ENCODE data around the gene ZDHHC24.
A peak's percentile ranks its signal among the peaks of the same experiment; 100 is the strongest.

The ZDHHC24 gene

GRCh38 chr11:66559866-66560676 lies 14.2 kb upstream of the ZDHHC24 start:
- Mint-ChIP-seq H3K27ac (no peak overlapping the region), H3K4me3 (no peak overlapping the region), H3K36me3 (ENCODE audit: low read depth) (no peaks in the 10 kb centered on the region), H3K9me3 (no peaks in the 10 kb centered on the region), H3K4me1 (ENCODE audit: low read depth) (peaks cover 6% of the 10 kb centered on the region), H3K27me3 (peaks cover 19% of the 10 kb centered on the region)
- no peak for DNase-seq

GRCh38 chr11:66559142-66559865 lies 13.5 kb upstream of the ZDHHC24 start:
- Mint-ChIP-seq H3K27ac (no peak overlapping the region), H3K4me3 (no peak overlapping the region), H3K9me3 (no peaks in the 10 kb centered on the region), H3K36me3 (ENCODE audit: low read depth) (no peaks in the 10 kb centered on the region), H3K27me3 (peaks cover 19% of the 10 kb centered on the region), H3K4me1 (ENCODE audit: low read depth) (peaks cover 6% of the 10 kb centered on the region)
- peak; percentile 63 for DNase-seq

GRCh38 chr11:66557733-66558326 lies 12.0 kb upstream of the ZDHHC24 start:
- peaks cover 6% of the 10 kb centered on the region for H3K4me1 Mint-ChIP-seq (ENCODE audit: low read depth)
- H3K27me3 Mint-ChIP-seq, result peaks cover 19% of the 10 kb centered on the region
- no peaks in the 10 kb centered on the region for H3K9me3 Mint-ChIP-seq
- DNase-seq, result no peak
- no peaks in the 10 kb centered on the region for H3K36me3 Mint-ChIP-seq (ENCODE audit: low read depth)
- no peak overlapping the region for H3K4me3 Mint-ChIP-seq
- no peak overlapping the region for H3K27ac Mint-ChIP-seq

- Mint-ChIP-seq H3K9me3 (no peaks in the 10 kb centered on the region), H3K4me1 (ENCODE audit: low read depth) (peaks cover 6% of the 10 kb centered on the region), H3K36me3 (ENCODE audit: low read depth) (no peaks in the 10 kb centered on the region), H3K27ac (no peak overlapping the region), H3K4me3 (no peak overlapping the region), H3K27me3 (peaks cover 19% of the 10 kb centered on the region)
- no peak for DNase-seq
These were observed 10.2 kb upstream of the ZDHHC24 start for GRCh38 chr11:66556086-66556485.

- no peak for DNase-seq
- Mint-ChIP-seq H3K27me3 (peaks cover 19% of the 10 kb centered on the region), H3K27ac (no peak overlapping the region), H3K4me1 (ENCODE audit: low read depth) (peaks cover 6% of the 10 kb centered on the region), H3K36me3 (ENCODE audit: low read depth) (no peaks in the 10 kb centered on the region), H3K9me3 (no peaks in the 10 kb centered on the region), H3K4me3 (no peak overlapping the region)
These were observed 9.6 kb upstream of the ZDHHC24 start for GRCh38 chr11:66555416-66555815.

GRCh38 chr11:66554602-66555001 lies 8.8 kb upstream of the ZDHHC24 start:
- Mint-ChIP-seq H3K27ac (no peak overlapping the region), H3K4me1 (ENCODE audit: low read depth) (peaks cover 6% of the 10 kb centered on the region), H3K36me3 (ENCODE audit: low read depth) (no peaks in the 10 kb centered on the region), H3K9me3 (no peaks in the 10 kb centered on the region), H3K4me3 (no peak overlapping the region), H3K27me3 (peaks cover 19% of the 10 kb centered on the region)
- no peak for DNase-seq

- no peak overlapping the region for H3K4me3 Mint-ChIP-seq
- no peaks in the 10 kb centered on the region for H3K9me3 Mint-ChIP-seq
- no peak overlapping the region for H3K27ac Mint-ChIP-seq
- peaks cover 6% of the 10 kb centered on the region for H3K4me1 Mint-ChIP-seq (ENCODE audit: low read depth)
- DNase-seq, result no peak
- H3K36me3 Mint-ChIP-seq (ENCODE audit: low read depth), result no peaks in the 10 kb centered on the region
- H3K27me3 Mint-ChIP-seq, result no peaks in the 10 kb centered on the region
These were observed 5.0 kb upstream of the ZDHHC24 start for GRCh38 chr11:66550887-66551286.

- H3K27me3 Mint-ChIP-seq, result no peaks in the 10 kb centered on the region
- no peak for DNase-seq
- H3K4me3 Mint-ChIP-seq, result no peak overlapping the region
- H3K36me3 Mint-ChIP-seq (ENCODE audit: low read depth), result peaks cover 4% of the 10 kb centered on the region
- H3K4me1 Mint-ChIP-seq (ENCODE audit: low read depth), result peaks cover 10% of the 10 kb centered on the region
- H3K9me3 Mint-ChIP-seq, result no peaks in the 10 kb centered on the region
- H3K27ac Mint-ChIP-seq, result no peak overlapping the region
These were observed 3.8 kb upstream of the ZDHHC24 start for GRCh38 chr11:66549696-66550095.

- Mint-ChIP-seq H3K4me3 (no peak overlapping the region), H3K4me1 (ENCODE audit: low read depth) (peaks cover 15% of the 10 kb centered on the region), H3K9me3 (no peaks in the 10 kb centered on the region), H3K36me3 (ENCODE audit: low read depth) (peaks cover 4% of the 10 kb centered on the region), H3K27ac (no peak overlapping the region), H3K27me3 (no peaks in the 10 kb centered on the region)
- DNase-seq, result no peak
These were observed 3.2 kb upstream of the ZDHHC24 start for GRCh38 chr11:66548774-66549630.

GRCh38 chr11:66548041-66548440 lies 2.2 kb upstream of the ZDHHC24 start:
- no peak for DNase-seq
- Mint-ChIP-seq H3K27ac (no peak overlapping the region), H3K4me3 (no peak overlapping the region), H3K27me3 (no peaks in the 10 kb centered on the region), H3K36me3 (ENCODE audit: low read depth) (peaks cover 9% of the 10 kb centered on the region), H3K9me3 (no peaks in the 10 kb centered on the region), H3K4me1 (ENCODE audit: low read depth) (peaks cover 24% of the 10 kb centered on the region)

- Mint-ChIP-seq H3K36me3 (ENCODE audit: low read depth) (peaks cover 12% of the 10 kb centered on the region), H3K27ac (no peak overlapping the region), H3K9me3 (no peaks in the 10 kb centered on the region), H3K27me3 (no peaks in the 10 kb centered on the region), H3K4me3 (no peak overlapping the region), H3K4me1 (ENCODE audit: low read depth) (peaks cover 27% of the 10 kb centered on the region)
- DNase-seq, result no peak
These were observed 1.8 kb upstream of the ZDHHC24 start for GRCh38 chr11:66547662-66548009.

GRCh38 chr11:66546966-66547661 lies 1.3 kb upstream of the ZDHHC24 start:
- no peaks in the 10 kb centered on the region for H3K27me3 Mint-ChIP-seq
- DNase-seq, result no peak
- peak overlapping the region; percentile 44 for H3K27ac Mint-ChIP-seq
- H3K4me1 Mint-ChIP-seq (ENCODE audit: low read depth), result peaks cover 30% of the 10 kb centered on the region
- no peaks in the 10 kb centered on the region for H3K9me3 Mint-ChIP-seq
- peaks cover 17% of the 10 kb centered on the region for H3K36me3 Mint-ChIP-seq (ENCODE audit: low read depth)
- H3K4me3 Mint-ChIP-seq, result peak overlapping the region; percentile 86

GRCh38 chr11:66546368-66546965 lies 619 bp upstream of the ZDHHC24 start, which contains the start of gene ACTN3:
Gene ACTN3, plus strand, starts transcription at chr11:66546903. Its CDS starts 35 bp downstream, at chr11:66546938.
- Mint-ChIP-seq H3K4me1 (ENCODE audit: low read depth) (peaks cover 30% of the 10 kb centered on the region), H3K36me3 (ENCODE audit: low read depth) (peaks cover 23% of the 10 kb centered on the region)

More at GRCh38 chr11:66546368-66546965, 619 bp upstream of the ZDHHC24 start, which contains the start of gene ACTN3:
- Mint-ChIP-seq H3K4me3 (peak within 1 kb of the TSS; percentile 86), H3K27me3 (no peaks in the 10 kb centered on the region), H3K27ac (peak within 1 kb of the TSS; percentile 74), H3K9me3 (no peaks in the 10 kb centered on the region)
- DNase-seq, result no peak
